Mesothelial cell of epicardium (in vitro differentiated cells): ENCODE results near the gene A3GALT2. TPM values are rescaled to one million over a fixed set of nuclear protein-coding genes. Genes with fewer than 3 reads are reported as not detected.

ENCODE experiments used
- DNase-seq, 2 experiments: peaks; one replicate each; pipeline ENCODE4 v3.0.0; 2021; ENCODE audit warnings: low spot score in 2 of 2; ENCODE audit not compliant: unreplicated experiment in 2 of 2
- H3K27ac Mint-ChIP-seq: 2 replicates; pipeline ENCODE4 v1.8.0; 2021; ENCODE audit warnings: mixed read lengths
- H3K27me3 Mint-ChIP-seq: 2 replicates; pipeline ENCODE4 v1.8.0; 2021; ENCODE audit warnings: low read depth, mixed read lengths
- H3K36me3 Mint-ChIP-seq: 2 replicates; pipeline ENCODE4 v1.8.0; 2021; ENCODE audit warnings: mixed read lengths
- H3K4me1 Mint-ChIP-seq: 2 replicates; pipeline ENCODE4 v1.8.0; 2021; ENCODE audit warnings: mixed read lengths
- H3K4me3 Mint-ChIP-seq: 2 replicates; pipeline ENCODE4 v1.8.0; 2021; ENCODE audit warnings: mild to moderate bottlenecking, moderate library complexity, mixed read lengths
- H3K9me3 Mint-ChIP-seq: 2 replicates; pipeline ENCODE4 v1.8.0; 2021; ENCODE audit warnings: mixed read lengths
- total RNA-seq: library from RNA; stranded (reverse); gene quantifications from 3 replicates; pipeline ENCODE4 v1.2.1, GENCODE V29; 2021
- TF ChIP-seq, protein P1 (sequence below): fragments of 200-600 bp; sonication (generic); IDR thresholded peaks from one replicate; pipeline ENCODE4 v1.5.0; 2021; ENCODE audit warnings: antibody characterized with exemption; ENCODE audit not compliant: unreplicated experiment

Gene A3GALT2
- total RNA-seq, 1 donor from 2014 or later: 0.58 TPM

DNA sequence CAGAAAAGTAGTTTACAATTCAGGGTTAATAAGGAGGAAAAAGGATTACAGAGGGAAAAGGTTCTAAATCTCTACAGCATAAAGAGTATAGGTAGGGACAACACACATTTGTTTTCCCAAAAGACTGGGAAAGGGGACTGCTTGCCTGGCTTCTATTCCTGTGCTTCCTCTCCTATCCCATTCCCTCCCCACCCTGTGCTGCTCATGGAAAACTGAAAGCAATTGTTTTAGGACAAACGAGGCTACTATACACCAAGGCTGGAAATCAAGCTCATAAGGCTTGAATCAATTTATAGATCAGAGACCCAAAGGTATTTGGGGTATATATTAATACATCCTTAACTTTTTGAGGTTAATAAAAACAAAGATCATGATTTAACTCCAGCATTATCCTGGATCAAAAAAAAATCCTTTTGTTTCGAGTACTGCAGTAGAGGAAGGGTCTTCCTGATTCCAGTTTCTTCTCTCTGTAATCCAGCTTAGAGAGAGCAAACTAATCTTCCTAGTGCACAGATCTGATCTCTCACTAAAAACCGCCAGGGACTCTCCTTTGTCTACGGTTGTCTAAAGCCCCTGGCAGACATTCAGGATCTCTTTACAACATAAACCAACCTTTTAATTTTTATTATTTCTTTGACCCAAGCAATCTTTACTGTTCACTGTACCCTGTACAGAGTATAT lies 37.4 kb upstream of the A3GALT2 start:
- H3K27me3 Mint-ChIP-seq: no peaks in the 10 kb centered on the region
- H3K9me3 Mint-ChIP-seq: no peaks in the 10 kb centered on the region
- peaks cover 30% of the 10 kb centered on the region for H3K36me3 Mint-ChIP-seq
- TF ChIP-seq, protein P1, sequence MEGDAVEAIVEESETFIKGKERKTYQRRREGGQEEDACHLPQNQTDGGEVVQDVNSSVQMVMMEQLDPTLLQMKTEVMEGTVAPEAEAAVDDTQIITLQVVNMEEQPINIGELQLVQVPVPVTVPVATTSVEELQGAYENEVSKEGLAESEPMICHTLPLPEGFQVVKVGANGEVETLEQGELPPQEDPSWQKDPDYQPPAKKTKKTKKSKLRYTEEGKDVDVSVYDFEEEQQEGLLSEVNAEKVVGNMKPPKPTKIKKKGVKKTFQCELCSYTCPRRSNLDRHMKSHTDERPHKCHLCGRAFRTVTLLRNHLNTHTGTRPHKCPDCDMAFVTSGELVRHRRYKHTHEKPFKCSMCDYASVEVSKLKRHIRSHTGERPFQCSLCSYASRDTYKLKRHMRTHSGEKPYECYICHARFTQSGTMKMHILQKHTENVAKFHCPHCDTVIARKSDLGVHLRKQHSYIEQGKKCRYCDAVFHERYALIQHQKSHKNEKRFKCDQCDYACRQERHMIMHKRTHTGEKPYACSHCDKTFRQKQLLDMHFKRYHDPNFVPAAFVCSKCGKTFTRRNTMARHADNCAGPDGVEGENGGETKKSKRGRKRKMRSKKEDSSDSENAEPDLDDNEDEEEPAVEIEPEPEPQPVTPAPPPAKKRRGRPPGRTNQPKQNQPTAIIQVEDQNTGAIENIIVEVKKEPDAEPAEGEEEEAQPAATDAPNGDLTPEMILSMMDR: no peak
- H3K27ac Mint-ChIP-seq: peak overlapping the region; percentile 75
- peaks cover 48% of the 10 kb centered on the region for H3K4me1 Mint-ChIP-seq
- DNase-seq: no peak
- H3K4me3 Mint-ChIP-seq: no peak overlapping the region

DNA sequence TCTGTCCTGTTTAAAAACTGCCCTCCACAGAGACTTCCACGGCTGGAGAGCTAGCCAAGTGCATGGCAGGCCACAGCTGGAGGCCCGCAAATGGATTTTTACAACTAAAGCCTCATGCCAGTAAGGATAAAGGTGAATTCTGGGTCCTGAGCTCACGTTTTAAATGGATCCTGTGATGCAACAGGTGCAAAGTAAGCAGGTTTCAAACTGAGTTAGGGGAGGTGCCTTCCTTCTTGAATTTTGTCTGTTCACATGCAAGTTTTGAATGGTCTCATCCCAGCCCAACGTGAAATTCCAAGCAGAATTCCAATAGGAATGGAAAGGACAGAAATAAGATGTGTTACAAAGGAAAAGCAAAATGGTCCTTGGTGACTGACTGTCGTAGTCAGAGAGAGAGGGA lies 36.2 kb upstream of the A3GALT2 start:
- Mint-ChIP-seq H3K4me1 (peaks cover 48% of the 10 kb centered on the region), H3K4me3 (no peak overlapping the region), H3K36me3 (peaks cover 30% of the 10 kb centered on the region), H3K27me3 (no peaks in the 10 kb centered on the region), H3K27ac (no peak overlapping the region), H3K9me3 (no peaks in the 10 kb centered on the region)
- DNase-seq: no peak
- TF ChIP-seq, protein P1: no peak

DNA sequence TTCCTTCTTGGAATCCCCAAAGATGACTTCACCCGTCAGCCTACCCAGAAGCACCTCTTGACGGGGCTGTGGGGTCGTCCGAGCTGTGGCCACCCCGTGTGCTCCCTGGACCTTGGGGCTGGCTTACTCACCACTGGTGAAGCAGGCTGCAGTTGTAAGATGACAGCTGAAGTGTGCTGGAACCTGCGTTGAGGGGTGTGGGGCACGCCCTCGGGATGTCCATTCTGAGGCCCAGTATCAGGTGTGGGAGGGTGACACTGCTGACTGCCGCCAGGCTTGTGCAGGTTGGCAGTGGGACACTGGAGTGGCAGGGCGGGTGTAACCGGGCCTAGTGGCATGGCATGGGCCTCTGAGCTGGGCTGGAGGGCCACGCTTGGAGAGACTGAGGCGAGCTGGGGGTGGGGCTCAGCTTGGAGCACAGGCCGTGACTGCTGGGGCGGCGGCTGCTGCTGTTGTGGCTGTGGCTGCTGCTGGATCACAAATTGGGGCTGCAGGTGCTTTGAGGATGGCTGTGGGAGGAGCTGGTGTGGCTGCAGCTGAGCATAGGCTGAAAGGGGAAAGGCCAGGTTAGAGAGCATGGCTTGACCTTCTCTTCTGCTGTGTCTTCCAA lies 33.9 kb upstream of the A3GALT2 start:
- Mint-ChIP-seq H3K4me3 (no peak overlapping the region), H3K27ac (no peak overlapping the region), H3K36me3 (peaks cover 27% of the 10 kb centered on the region), H3K9me3 (no peaks in the 10 kb centered on the region), H3K4me1 (peaks cover 52% of the 10 kb centered on the region), H3K27me3 (no peaks in the 10 kb centered on the region)
- TF ChIP-seq, protein P1: no peak
- DNase-seq: no peak

DNA sequence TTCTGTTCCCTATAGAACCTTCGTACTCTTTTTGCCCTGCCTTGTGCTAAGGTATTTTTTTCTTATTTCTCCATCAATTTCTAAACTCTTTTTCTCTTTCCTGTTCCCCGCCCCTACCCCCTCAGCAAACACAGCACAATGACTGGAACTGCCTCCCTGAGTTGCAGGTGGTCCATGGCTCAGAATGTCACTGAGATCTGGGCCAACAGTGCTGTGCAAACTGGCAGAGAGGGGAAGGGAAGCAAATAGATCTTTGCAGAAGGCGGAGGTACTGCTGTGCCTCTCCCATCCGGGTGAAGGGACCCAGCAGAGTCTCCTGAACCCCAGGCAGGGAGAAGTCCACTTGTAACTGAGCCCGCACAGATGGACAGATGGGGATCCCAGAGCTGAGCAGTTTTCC lies 32.6 kb upstream of the A3GALT2 start:
- Mint-ChIP-seq H3K27ac (peak overlapping the region; percentile 40), H3K9me3 (no peaks in the 10 kb centered on the region), H3K27me3 (no peaks in the 10 kb centered on the region), H3K4me1 (peaks cover 50% of the 10 kb centered on the region), H3K4me3 (no peak overlapping the region), H3K36me3 (peaks cover 21% of the 10 kb centered on the region)
- DNase-seq: no peak
- TF ChIP-seq, protein P1: no peak

GRCh38 chr1:33351281-33351660 lies 30.4 kb upstream of the A3GALT2 start:
- H3K4me1 Mint-ChIP-seq: peaks cover 62% of the 10 kb centered on the region
- peaks cover 9% of the 10 kb centered on the region for H3K36me3 Mint-ChIP-seq
- no peaks in the 10 kb centered on the region for H3K27me3 Mint-ChIP-seq
- peak overlapping the region; percentile 11 for H3K4me3 Mint-ChIP-seq
- TF ChIP-seq, protein P1: no peak
- H3K9me3 Mint-ChIP-seq: no peaks in the 10 kb centered on the region
- H3K27ac Mint-ChIP-seq: peak overlapping the region; percentile 72
- DNase-seq: no peak
